CD8-positive, alpha-beta memory T cell (primary cell): Measurements from ENCODE around the gene ASPG. TPM values are rescaled to one million over a fixed set of nuclear protein-coding genes. Genes with fewer than 3 reads are reported as not detected.
A peak's percentile ranks its signal among the peaks of the same experiment; 100 is the strongest.

Experiments
- CTCF ChIA-PET: fragments of 350-600 bp; sonication (Branson Sonifier 250); formaldehyde crosslinking; loops from one replicate; lab custom pipeline; 2021; ENCODE audit warnings: antibody characterized with exemption; lab: Charles Lee
- POLR2A ChIA-PET: fragments of 350-600 bp; sonication (Branson Sonifier 250); formaldehyde crosslinking; loops from one replicate; lab custom pipeline; 2021; ENCODE audit warnings: antibody characterized with exemption; lab: Charles Lee
- DNase-seq, 5 donors: peaks; one replicate each; pipeline versions ENCODE4 v3.0.0 to v3.0.0-alpha.2; 2020 to 2022; ENCODE audit warnings: mixed read lengths in 1 of 5
- H3K27ac ChIP-seq: one replicate; pipeline ENCODE4 v1.7.0; 2013; ENCODE audit warnings: low read depth, mild to moderate bottlenecking, low read length, moderate library complexity
- H3K27me3 ChIP-seq: 2 replicates; pipeline ENCODE4 v1.7.0; 2013; ENCODE audit warnings: low read length, mild to moderate bottlenecking; ENCODE audit not compliant: insufficient read depth, poor library complexity, severe bottlenecking
- H3K36me3 ChIP-seq: 2 replicates; pipeline ENCODE4 v1.7.0; 2013; ENCODE audit warnings: mild to moderate bottlenecking, low read length, moderate library complexity; ENCODE audit not compliant: insufficient read depth
- H3K4me1 ChIP-seq: 2 replicates; pipeline ENCODE4 v1.7.0; 2013; ENCODE audit warnings: mild to moderate bottlenecking, low read length, moderate library complexity; ENCODE audit not compliant: insufficient read depth
- H3K4me3 ChIP-seq: 2 replicates; pipeline ENCODE4 v1.7.0; 2013; ENCODE audit warnings: mild to moderate bottlenecking, low read length
- H3K9me3 ChIP-seq: 2 replicates; pipeline ENCODE4 v1.7.0; 2013; ENCODE audit warnings: mild to moderate bottlenecking, low read length
- H3K27ac Mint-ChIP-seq, 8 donors: one replicate each; pipeline ENCODE4 v1.8.0; 2020 to 2021; ENCODE audit warnings: mixed read lengths in 8 of 8, mild to moderate bottlenecking in 6 of 8, inconsistent platforms in 3 of 8, moderate library complexity in 3 of 8
- H3K27me3 Mint-ChIP-seq, 2 donors: one replicate each; pipeline ENCODE4 v1.8.0; 2020 to 2021; ENCODE audit warnings: mixed read lengths in 2 of 2, mild to moderate bottlenecking in 1 of 2, moderate library complexity in 1 of 2
- H3K36me3 Mint-ChIP-seq, 3 donors: one replicate each; pipeline ENCODE4 v1.8.0; 2020 to 2021; ENCODE audit warnings: mixed read lengths in 3 of 3, inconsistent platforms in 1 of 3, mild to moderate bottlenecking in 1 of 3
- H3K4me1 Mint-ChIP-seq, 3 donors: one replicate each; pipeline ENCODE4 v1.8.0; 2020 to 2021; ENCODE audit warnings: mixed read lengths in 3 of 3, inconsistent platforms in 1 of 3, mild to moderate bottlenecking in 1 of 3
- H3K4me3 Mint-ChIP-seq, 7 donors: one replicate each; pipeline ENCODE4 v1.8.0; 2020 to 2021; ENCODE audit warnings: mixed read lengths in 7 of 7, mild to moderate bottlenecking in 6 of 7, moderate library complexity in 4 of 7, inconsistent platforms in 2 of 7
- H3K9me3 Mint-ChIP-seq, 5 donors: one replicate each; pipeline ENCODE4 v1.8.0; 2020 to 2022; ENCODE audit warnings: mixed read lengths in 5 of 5, mild to moderate bottlenecking in 3 of 5, moderate library complexity in 2 of 5, inconsistent platforms in 1 of 5
- polyA plus RNA-seq: library from polyadenylated mRNA; unstranded; fragments of 300-500 nt; fragmentation: Illumina TruSeq; gene quantifications from one replicate; pipeline ENCODE4 v1.2.3, GENCODE V29; 2021
- total RNA-seq, 2 experiments: library from RNA; stranded (reverse); gene quantifications; one replicate each; pipeline ENCODE4 v1.2.3, GENCODE V29; 2021

The ASPG gene
- total and polyA plus RNA-seq, 3 experiments from 2014 or later: not detected

GRCh38 chr14:104157016-104157928 is 71.8 kb downstream of the ASPG start:
- Histone ChIP-seq H3K4me1 (no peaks in the 10 kb centered on the region), H3K36me3 (no peaks in the 10 kb centered on the region), H3K4me3 (no peak overlapping the region), H3K9me3 (no peaks in the 10 kb centered on the region), H3K27ac (no peak overlapping the region), H3K27me3 (no peaks in the 10 kb centered on the region)
- CTCF ChIA-PET: no interaction called here
- H3K36me3 Mint-ChIP-seq: no peaks in the 10 kb centered on the region
- peak overlapping the region in 1 of 8 donors; percentile 72 for H3K27ac Mint-ChIP-seq
- no peak for DNase-seq
- peaks cover 0 to 3% of the 10 kb centered on the region in 2 donors for H3K27me3 Mint-ChIP-seq
- no peak overlapping the region for H3K4me3 Mint-ChIP-seq
- POLR2A ChIA-PET: no interaction called here
- H3K4me1 Mint-ChIP-seq: no peaks in the 10 kb centered on the region
- H3K9me3 Mint-ChIP-seq: no peaks in the 10 kb centered on the region

- Mint-ChIP-seq H3K27me3 (no peaks in the 10 kb centered on the region), H3K9me3 (no peaks in the 10 kb centered on the region), H3K36me3 (no peaks in the 10 kb centered on the region), H3K4me3 (no peak overlapping the region), H3K4me1 (no peaks in the 10 kb centered on the region), H3K27ac (no peak overlapping the region)
- no peaks in the 10 kb centered on the region for H3K36me3 ChIP-seq
- no peaks in the 10 kb centered on the region for H3K4me1 ChIP-seq
- H3K4me3 ChIP-seq: no peak overlapping the region
- CTCF ChIA-PET: no interaction called here
- no peaks in the 10 kb centered on the region for H3K9me3 ChIP-seq
- H3K27me3 ChIP-seq: no peaks in the 10 kb centered on the region
- no peak overlapping the region for H3K27ac ChIP-seq
- no peak for DNase-seq
- POLR2A ChIA-PET: no interaction called here
These were observed 73.6 kb downstream of the ASPG start for GRCh38 chr14:104158827-104159798.

- ChIA-PET POLR2A (no interaction called here), CTCF (no interaction called here)
- no peak overlapping the region for H3K4me3 Mint-ChIP-seq
These were observed 74.5 kb downstream of the ASPG start for GRCh38 chr14:104159990-104160389.

DNA sequence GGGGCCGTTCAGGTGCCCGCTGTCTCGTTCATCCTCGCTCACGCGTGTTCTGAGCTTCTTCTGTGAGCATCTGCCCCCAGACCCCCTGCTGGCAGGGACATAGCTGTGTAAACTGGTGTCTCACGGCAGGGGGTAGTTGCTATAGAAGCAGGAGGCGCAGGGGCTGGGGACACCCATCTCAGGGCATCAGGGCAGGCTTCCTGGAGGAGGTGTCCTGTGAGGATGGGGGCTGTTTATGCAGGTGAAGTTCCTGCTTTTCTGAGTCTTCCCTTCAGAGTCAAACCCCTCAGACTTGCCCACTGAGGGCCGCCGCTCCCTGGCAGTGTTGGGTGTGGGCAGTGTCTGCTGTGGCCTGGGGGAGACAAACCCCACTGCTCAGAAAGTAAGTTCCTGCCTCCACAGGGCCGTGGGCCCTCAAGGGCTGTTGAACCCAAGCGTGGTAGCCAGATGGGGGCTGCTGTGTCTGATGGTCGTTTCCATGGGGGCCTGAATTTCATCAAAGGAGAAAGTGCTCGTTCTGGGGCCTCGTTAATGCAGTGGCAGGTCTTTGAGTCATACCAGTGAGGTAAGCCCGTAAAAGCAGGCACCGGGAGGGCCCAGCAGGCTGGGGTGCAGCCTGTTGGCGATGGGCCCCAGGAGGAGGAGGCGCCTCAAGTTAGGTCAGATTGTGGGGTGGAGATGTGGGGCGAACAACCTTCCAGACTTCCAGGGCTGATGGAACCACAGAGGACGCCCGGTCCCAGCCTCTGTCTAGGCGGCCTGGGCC is 76.3 kb downstream of the ASPG start:
- POLR2A ChIA-PET: no interaction called here

More at GRCh38 chr14:104159990-104160389, 74.5 kb downstream of the ASPG start:
- H3K27me3 Mint-ChIP-seq: no peaks in the 10 kb centered on the region
- H3K4me1 Mint-ChIP-seq: no peaks in the 10 kb centered on the region
- H3K27me3 ChIP-seq: no peaks in the 10 kb centered on the region
- no peaks in the 10 kb centered on the region for H3K36me3 ChIP-seq
- H3K9me3 Mint-ChIP-seq: no peaks in the 10 kb centered on the region
- H3K27ac Mint-ChIP-seq: no peak overlapping the region
- H3K9me3 ChIP-seq: no peaks in the 10 kb centered on the region
- no peak for DNase-seq
- H3K4me1 ChIP-seq: no peaks in the 10 kb centered on the region
- no peak overlapping the region for H3K4me3 ChIP-seq
- no peaks in the 10 kb centered on the region for H3K36me3 Mint-ChIP-seq
- H3K27ac ChIP-seq: no peak overlapping the region

GRCh38 chr14:104162495-104162894 is 77.0 kb downstream of the ASPG start:
- ChIA-PET CTCF (no interaction called here), POLR2A (no interaction called here)
- Histone ChIP-seq H3K9me3 (no peaks in the 10 kb centered on the region), H3K27ac (no peak overlapping the region), H3K36me3 (no peaks in the 10 kb centered on the region), H3K4me1 (no peaks in the 10 kb centered on the region), H3K4me3 (no peak overlapping the region), H3K27me3 (no peaks in the 10 kb centered on the region)
- Mint-ChIP-seq H3K27me3 (no peaks in the 10 kb centered on the region), H3K4me3 (no peak overlapping the region), H3K27ac (no peak overlapping the region), H3K36me3 (no peaks in the 10 kb centered on the region), H3K4me1 (no peaks in the 10 kb centered on the region), H3K9me3 (no peaks in the 10 kb centered on the region)
- no peak for DNase-seq

More for the DNA sequence above, 76.3 kb downstream of the ASPG start:
- DNase-seq: no peak
- Histone ChIP-seq H3K9me3 (no peaks in the 10 kb centered on the region), H3K27ac (no peak overlapping the region), H3K36me3 (no peaks in the 10 kb centered on the region), H3K4me1 (no peaks in the 10 kb centered on the region), H3K4me3 (no peak overlapping the region), H3K27me3 (no peaks in the 10 kb centered on the region)
- Mint-ChIP-seq H3K27me3 (no peaks in the 10 kb centered on the region), H3K4me1 (no peaks in the 10 kb centered on the region), H3K4me3 (no peak overlapping the region), H3K9me3 (no peaks in the 10 kb centered on the region), H3K36me3 (no peaks in the 10 kb centered on the region), H3K27ac (no peak overlapping the region)
- CTCF ChIA-PET: no interaction called here

DNA sequence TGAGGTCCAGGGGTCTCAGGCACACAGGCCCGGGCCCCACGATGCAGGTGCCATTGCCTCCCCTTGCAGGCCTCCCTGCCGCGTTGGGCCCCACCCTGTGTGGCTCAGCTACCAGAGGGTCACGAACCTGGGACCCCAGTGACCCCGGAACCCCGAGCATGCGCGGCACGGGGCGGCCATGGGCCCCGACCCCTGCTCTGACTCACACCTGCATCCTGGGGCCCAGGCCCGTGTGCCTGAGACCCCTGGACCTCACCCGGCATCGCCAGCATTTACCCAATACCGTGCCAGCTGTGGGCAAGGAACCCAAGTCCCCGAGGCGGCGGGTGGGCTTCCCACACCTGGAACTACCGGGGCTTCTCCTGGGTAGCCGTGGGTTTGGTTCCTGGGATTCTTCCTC is 78.0 kb downstream of the ASPG start:
- H3K9me3 Mint-ChIP-seq: no peaks in the 10 kb centered on the region

DNA sequence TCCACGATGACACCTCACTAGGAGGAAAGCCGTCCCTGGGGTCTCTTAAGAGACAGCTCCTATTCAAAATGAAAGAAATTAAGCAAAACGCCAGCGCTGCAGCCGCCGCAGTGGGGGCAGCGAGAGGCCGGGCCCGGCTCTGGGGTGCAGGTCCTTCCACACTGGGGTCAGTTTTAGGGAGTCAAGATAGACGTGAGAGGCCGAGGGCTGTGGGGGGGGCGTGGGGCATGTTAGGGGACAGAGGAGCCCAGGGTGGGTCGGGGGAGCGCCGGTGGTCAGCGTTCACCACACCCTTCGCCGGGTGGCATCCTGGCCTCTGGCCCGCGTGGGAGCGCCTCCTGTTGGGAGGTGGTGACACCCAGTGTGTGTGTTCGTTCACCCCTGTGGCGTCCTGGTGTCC is 78.5 kb downstream of the ASPG start:
- Mint-ChIP-seq H3K27me3 (no peaks in the 10 kb centered on the region), H3K27ac (no peak overlapping the region), H3K9me3 (no peaks in the 10 kb centered on the region), H3K4me1 (no peaks in the 10 kb centered on the region), H3K36me3 (no peaks in the 10 kb centered on the region), H3K4me3 (no peak overlapping the region)
- no peaks in the 10 kb centered on the region for H3K36me3 ChIP-seq
- no peaks in the 10 kb centered on the region for H3K27me3 ChIP-seq
- no peaks in the 10 kb centered on the region for H3K9me3 ChIP-seq
- DNase-seq: no peak
- no peak overlapping the region for H3K27ac ChIP-seq
- ChIA-PET CTCF (no interaction called here), POLR2A (no interaction called here)
- H3K4me1 ChIP-seq: no peaks in the 10 kb centered on the region
- no peak overlapping the region for H3K4me3 ChIP-seq

More for the DNA sequence above, 78.0 kb downstream of the ASPG start:
- H3K27me3 ChIP-seq: no peaks in the 10 kb centered on the region
- CTCF ChIA-PET: no interaction called here
- H3K27ac ChIP-seq: no peak overlapping the region
- H3K36me3 Mint-ChIP-seq: no peaks in the 10 kb centered on the region
- H3K4me3 Mint-ChIP-seq: no peak overlapping the region
- H3K36me3 ChIP-seq: no peaks in the 10 kb centered on the region
- no peak overlapping the region for H3K27ac Mint-ChIP-seq
- H3K4me1 ChIP-seq: no peaks in the 10 kb centered on the region
- H3K4me1 Mint-ChIP-seq: no peaks in the 10 kb centered on the region
- no peaks in the 10 kb centered on the region for H3K27me3 Mint-ChIP-seq
- H3K4me3 ChIP-seq: no peak overlapping the region
- H3K9me3 ChIP-seq: no peaks in the 10 kb centered on the region
- DNase-seq: no peak
- POLR2A ChIA-PET: no interaction called here
